Naive thymus-derived CD4-positive, alpha-beta T cell (primary cell): ENCODE results near the gene PPFIA3. TPM values are rescaled to one million over a fixed set of nuclear protein-coding genes. Genes with fewer than 3 reads are reported as not detected.
A peak's percentile ranks its signal among the peaks of the same experiment; 100 is the strongest.

ENCODE experiments used
- ATAC-seq: fragments of 150-1000 bp; cut with Tn5 transposase; 2 replicates; pipeline ENCODE4 v1.10.0; 2021; ENCODE audit warnings: mild to moderate bottlenecking, moderate library complexity
- CTCF ChIA-PET: fragments of 350-600 bp; sonication (Branson Sonifier 250); formaldehyde crosslinking; loops from one replicate; lab custom pipeline; 2021; ENCODE audit warnings: antibody characterized with exemption; lab: Charles Lee
- POLR2A ChIA-PET: fragments of 350-600 bp; sonication (Branson Sonifier 250); formaldehyde crosslinking; loops from one replicate; lab custom pipeline; 2021; ENCODE audit warnings: antibody characterized with exemption, inconsistent platforms; lab: Charles Lee
- DNase-seq, 9 donors: peaks; one replicate each; pipeline versions ENCODE4 v3.0.0 to v3.0.0-alpha.2; 2020 to 2022; ENCODE audit warnings: mixed read lengths in 1 of 9
- H3K27ac ChIP-seq: one replicate; pipeline ENCODE4 v1.7.0; 2013; ENCODE audit warnings: mild to moderate bottlenecking, low read depth, low read length, moderate library complexity
- H3K27me3 ChIP-seq, 2 donors: one replicate each; pipeline ENCODE4 v1.7.0; 2013; ENCODE audit warnings: low read length in 2 of 2, mild to moderate bottlenecking in 2 of 2, moderate library complexity in 2 of 2; ENCODE audit not compliant: control insufficient read depth in 2 of 2, insufficient read depth in 2 of 2
- H3K36me3 ChIP-seq, 3 experiments: 1 replicate in 2 of 3; 2 replicates in 1 of 3; pipeline ENCODE4 v1.7.0; 2013; ENCODE audit warnings: low read length in 3 of 3, mild to moderate bottlenecking in 3 of 3, moderate library complexity in 1 of 3; ENCODE audit not compliant: insufficient read depth in 3 of 3, control insufficient read depth in 2 of 3
- H3K4me1 ChIP-seq, 2 donors: one replicate each; pipeline ENCODE4 v1.7.0; 2013; ENCODE audit warnings: low read length in 2 of 2, mild to moderate bottlenecking in 2 of 2, moderate library complexity in 1 of 2; ENCODE audit not compliant: control insufficient read depth in 2 of 2, insufficient read depth in 2 of 2
- H3K4me3 ChIP-seq: 2 replicates; pipeline ENCODE4 v1.7.0; 2013; ENCODE audit warnings: mild to moderate bottlenecking, low read length
- H3K9me3 ChIP-seq, 3 experiments: 1 replicate in 2 of 3; 2 replicates in 1 of 3; pipeline ENCODE4 v1.7.0; 2013; ENCODE audit warnings: low read length in 3 of 3; ENCODE audit not compliant: control insufficient read depth in 2 of 3
- H3K27ac Mint-ChIP-seq, 9 donors: one replicate each; pipeline ENCODE4 v1.8.0; 2020 to 2022; ENCODE audit warnings: mixed read lengths in 9 of 9, mild to moderate bottlenecking in 8 of 9, moderate library complexity in 5 of 9, inconsistent platforms in 2 of 9
- H3K27me3 Mint-ChIP-seq, 5 donors: one replicate each; pipeline ENCODE4 v1.8.0; 2021 to 2022; ENCODE audit warnings: mixed read lengths in 5 of 5, mild to moderate bottlenecking in 1 of 5
- H3K36me3 Mint-ChIP-seq, 5 donors: one replicate each; pipeline ENCODE4 v1.8.0; 2020 to 2022; ENCODE audit warnings: mixed read lengths in 5 of 5, mild to moderate bottlenecking in 3 of 5, inconsistent platforms in 1 of 5
- H3K4me1 Mint-ChIP-seq, 7 donors: one replicate each; pipeline ENCODE4 v1.8.0; 2020 to 2022; ENCODE audit warnings: mixed read lengths in 7 of 7, mild to moderate bottlenecking in 3 of 7, inconsistent platforms in 1 of 7
- H3K4me3 Mint-ChIP-seq, 10 donors: one replicate each; pipeline ENCODE4 v1.8.0; 2020 to 2022; ENCODE audit warnings: mild to moderate bottlenecking in 10 of 10, mixed read lengths in 10 of 10, moderate library complexity in 6 of 10, inconsistent platforms in 2 of 10
- H3K9me3 Mint-ChIP-seq, 11 donors: one replicate each; pipeline ENCODE4 v1.8.0; 2020 to 2022; ENCODE audit warnings: mixed read lengths in 11 of 11, mild to moderate bottlenecking in 4 of 11, inconsistent platforms in 1 of 11, moderate library complexity in 1 of 11
- intact Hi-C, 2 donors: fragments of 100-400 bp; cut with micrococcal nuclease; formaldehyde crosslinking; loops; one replicate each; pipeline ENCODE4 v1.15.1; 2023
- polyA plus RNA-seq, 2 donors: library from polyadenylated mRNA; unstranded; fragments of 300-500 nt; fragmentation: Illumina TruSeq; gene quantifications; one replicate each; pipeline ENCODE4 v1.2.3, GENCODE V29; 2021
- total RNA-seq, 6 experiments: library from RNA in 5 of 6; stranded (reverse) in 5 of 6; gene quantifications; 1 replicate in 5 of 6; 2 replicates in 1 of 6; pipeline ENCODE4 v1.2.3 and lab custom pipeline; 2021 to 2026

Gene PPFIA3
- total and polyA plus RNA-seq, 7 experiments from 2014 or later, result 0.15 to 4.9 (median 2.6) TPM

DNA sequence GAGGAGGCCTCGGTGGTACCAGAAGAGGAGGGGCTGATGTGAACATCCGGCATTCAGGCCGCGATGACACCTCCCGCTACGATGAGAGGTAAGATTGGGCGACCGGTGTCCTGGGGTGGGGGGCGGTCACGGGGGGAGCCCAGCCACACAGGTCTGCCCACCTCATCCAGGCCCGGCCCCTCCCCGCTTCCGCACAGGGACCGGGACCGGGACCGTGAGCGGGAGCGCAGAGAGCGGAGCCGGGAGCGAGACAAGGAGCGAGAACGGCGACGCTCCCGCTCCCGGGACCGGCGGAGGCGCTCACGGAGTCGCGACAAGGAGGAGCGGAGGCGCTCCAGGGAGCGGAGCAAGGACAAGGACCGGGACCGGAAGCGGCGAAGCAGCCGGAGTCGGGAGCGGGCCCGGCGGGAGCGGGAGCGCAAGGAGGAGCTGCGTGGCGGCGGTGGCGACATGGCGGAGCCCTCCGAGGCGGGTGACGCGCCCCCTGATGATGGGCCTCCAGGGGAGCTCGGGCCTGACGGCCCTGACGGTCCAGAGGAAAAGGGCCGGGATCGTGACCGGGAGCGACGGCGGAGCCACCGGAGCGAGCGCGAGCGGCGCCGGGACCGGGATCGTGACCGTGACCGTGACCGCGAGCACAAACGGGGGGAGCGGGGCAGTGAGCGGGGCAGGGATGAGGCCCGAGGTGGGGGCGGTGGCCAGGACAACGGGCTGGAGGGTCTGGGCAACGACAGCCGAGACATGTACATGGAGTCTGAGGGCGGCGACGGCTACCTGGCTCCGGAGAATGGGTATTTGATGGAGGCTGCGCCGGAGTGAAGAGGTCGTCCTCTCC, 11.5 kb upstream of the PPFIA3 start:
- no peak overlapping the region for H3K27ac Mint-ChIP-seq
- POLR2A ChIA-PET, result no interaction called here
- no peak overlapping the region for H3K4me3 Mint-ChIP-seq
- DNase-seq, result no peak
- Histone ChIP-seq H3K27ac (no peak overlapping the region), H3K4me3 (no peak overlapping the region), H3K27me3 (no peaks in the 10 kb centered on the region), H3K36me3 (peaks cover 0 to 64% (median 15%) of the 10 kb centered on the region in 3 experiments), H3K4me1 (no peaks in the 10 kb centered on the region), H3K9me3 (no peaks in the 10 kb centered on the region)
- H3K9me3 Mint-ChIP-seq, result peaks cover 0 to 2% (median 0%) of the 10 kb centered on the region in 11 donors
- CTCF ChIA-PET, result interaction anchor here (0.6 kb wide), 2 partner anchors 28 to 415 kb away, joined by 3 to 4 read pairs; no protein-coding TSS in a partner anchor
- ATAC-seq, result no peak
- peaks cover 5 to 28% (median 16%) of the 10 kb centered on the region in 5 donors for H3K36me3 Mint-ChIP-seq
- H3K4me1 Mint-ChIP-seq, result peaks cover 3 to 17% (median 10%) of the 10 kb centered on the region in 7 donors
- no peaks in the 10 kb centered on the region for H3K27me3 Mint-ChIP-seq
- intact Hi-C loops, result loop anchor here in 1 of 2 donors (2.0 kb wide), 1 partner anchor 23 kb away; the partner anchor contains the start of gene SNRNP70

DNA sequence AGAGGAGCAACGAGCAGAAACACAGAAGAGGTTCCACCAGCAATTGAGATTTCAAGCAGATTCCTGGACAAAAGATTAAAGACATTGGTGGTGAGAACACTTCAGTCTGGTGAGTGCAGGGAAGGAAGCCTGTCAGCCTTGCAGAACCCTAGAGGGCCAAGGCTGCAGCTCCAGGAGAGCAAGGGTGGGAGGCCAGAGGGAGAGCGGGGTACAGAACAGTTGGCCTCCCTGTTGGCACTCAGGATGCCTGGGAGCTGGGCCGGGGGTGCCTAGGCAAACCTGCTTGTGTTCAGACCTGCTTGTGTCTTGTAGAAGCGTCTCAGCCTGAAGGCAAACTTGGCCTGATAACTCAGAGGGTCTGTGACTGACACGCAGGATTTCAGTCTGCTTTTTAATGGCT, 10.3 kb upstream of the PPFIA3 start:
- peaks cover 0 to 2% (median 0%) of the 10 kb centered on the region in 11 donors for H3K9me3 Mint-ChIP-seq
- peak overlapping the region in 1 of 10 donors; percentile 46 for H3K4me3 Mint-ChIP-seq
- peaks cover 9 to 29% (median 18%) of the 10 kb centered on the region in 7 donors for H3K4me1 Mint-ChIP-seq
- Histone ChIP-seq H3K36me3 (peaks cover 0 to 52% (median 15%) of the 10 kb centered on the region in 3 experiments), H3K4me1 (peaks cover 4 to 5% of the 10 kb centered on the region in 2 donors), H3K27me3 (no peaks in the 10 kb centered on the region), H3K4me3 (no peak overlapping the region), H3K9me3 (no peaks in the 10 kb centered on the region), H3K27ac (no peak overlapping the region)
- H3K27me3 Mint-ChIP-seq, result no peaks in the 10 kb centered on the region
- CTCF ChIA-PET, result interaction anchor here (0.9 to 1.0 kb wide), 2 partner anchors 8 to 12 kb away, joined by 3 read pairs; no protein-coding TSS in a partner anchor
- DNase-seq (no peak), ATAC-seq (no peak)
- peak overlapping the region in 3 of 9 donors; percentile 10 to 40 (median 34) for H3K27ac Mint-ChIP-seq
- H3K36me3 Mint-ChIP-seq, result peaks cover 5 to 28% (median 16%) of the 10 kb centered on the region in 5 donors
- POLR2A ChIA-PET, result no interaction called here
- intact Hi-C loops, result no loop called here

DNA sequence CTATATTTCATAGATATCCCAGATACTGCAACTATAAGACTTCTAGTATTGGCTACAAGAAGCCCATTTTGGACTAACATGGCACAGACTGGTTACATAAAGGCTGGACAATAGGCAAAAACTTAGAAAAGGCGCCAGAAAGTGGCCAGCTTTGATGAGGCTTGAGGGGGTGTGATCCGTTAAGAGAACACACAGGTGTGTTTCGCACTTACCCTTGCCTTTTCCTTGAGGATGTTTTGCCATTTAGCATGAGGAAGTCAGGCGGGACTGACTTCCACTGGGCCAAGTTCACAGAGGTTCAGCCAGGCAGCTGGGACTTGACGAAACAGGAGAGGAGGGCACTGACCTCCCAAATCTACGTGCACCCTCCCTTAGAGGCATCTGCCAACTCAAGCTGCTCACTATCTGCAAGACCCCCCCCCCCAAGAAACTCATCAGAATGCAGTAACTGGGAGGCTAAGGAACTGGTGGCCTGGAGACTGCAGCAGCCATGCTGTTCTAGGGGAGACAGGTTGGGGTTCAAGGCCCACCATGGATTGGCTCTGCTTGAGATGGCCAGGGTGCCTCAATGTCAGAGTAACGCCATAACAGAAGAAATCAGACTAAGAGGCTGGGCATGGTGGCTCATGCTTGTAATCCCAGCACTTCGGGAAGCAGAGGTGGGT, 9.6 kb upstream of the PPFIA3 start:
- no peaks in the 10 kb centered on the region for H3K27me3 ChIP-seq
- ChIA-PET POLR2A (no interaction called here), CTCF (interaction anchor here (0.9 to 1.0 kb wide), 2 partner anchors 8 to 12 kb away, joined by 3 read pairs; no protein-coding TSS in a partner anchor)
- peaks cover 9 to 27% (median 18%) of the 10 kb centered on the region in 7 donors for H3K4me1 Mint-ChIP-seq
- no peaks in the 10 kb centered on the region for H3K9me3 ChIP-seq
- peaks cover 0 to 1% (median 0%) of the 10 kb centered on the region in 11 donors for H3K9me3 Mint-ChIP-seq
- H3K4me3 Mint-ChIP-seq, result no peak overlapping the region
- H3K4me1 ChIP-seq, result peaks cover 4 to 6% of the 10 kb centered on the region in 2 donors
- ATAC-seq, result no peak
- H3K27me3 Mint-ChIP-seq, result no peaks in the 10 kb centered on the region
- H3K36me3 Mint-ChIP-seq, result peaks cover 5 to 26% (median 15%) of the 10 kb centered on the region in 5 donors
- no peak overlapping the region for H3K27ac ChIP-seq
- DNase-seq, result no peak
- H3K4me3 ChIP-seq, result no peak overlapping the region
- peaks cover 0 to 48% (median 12%) of the 10 kb centered on the region in 3 experiments for H3K36me3 ChIP-seq
- intact Hi-C loops, result loop anchor here in 1 of 2 donors (10.0 kb wide), 3 partner anchors 365 to 475 kb away; partner anchors contain the start of genes DBP and FLT3LG
- H3K27ac Mint-ChIP-seq, result peak overlapping the region in 2 of 9 donors; percentile 0 to 34

DNA sequence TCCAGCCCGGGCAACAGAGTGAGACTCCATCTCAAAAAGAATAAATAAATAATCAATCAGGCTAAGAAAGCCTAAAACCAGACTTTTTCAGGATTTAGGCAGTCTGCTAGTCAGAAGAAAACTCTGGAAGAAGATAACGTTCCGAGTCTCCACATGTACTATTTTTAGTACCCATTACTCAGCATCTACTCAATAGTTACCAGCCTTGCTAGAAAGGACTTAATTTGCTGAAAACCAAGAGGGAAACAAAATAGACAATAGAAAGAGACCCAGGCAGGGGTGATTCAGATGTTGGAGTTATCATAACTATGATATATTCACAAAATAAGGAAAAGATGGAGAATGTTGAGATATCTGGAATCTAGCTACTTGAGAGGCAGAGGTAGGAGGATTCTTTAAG, 8.8 kb upstream of the PPFIA3 start:
- Mint-ChIP-seq H3K27me3 (no peaks in the 10 kb centered on the region), H3K9me3 (no peaks in the 10 kb centered on the region), H3K27ac (no peak overlapping the region), H3K4me1 (peaks cover 15 to 30% (median 23%) of the 10 kb centered on the region in 7 donors), H3K4me3 (no peak overlapping the region), H3K36me3 (peaks cover 5 to 20% (median 10%) of the 10 kb centered on the region in 5 donors)
- Histone ChIP-seq H3K27ac (no peak overlapping the region), H3K36me3 (peaks cover 0 to 41% (median 8%) of the 10 kb centered on the region in 3 experiments), H3K4me1 (peaks cover 8 to 11% of the 10 kb centered on the region in 2 donors), H3K4me3 (no peak overlapping the region), H3K9me3 (no peaks in the 10 kb centered on the region), H3K27me3 (no peaks in the 10 kb centered on the region)
- DNase-seq (no peak), ATAC-seq (no peak)
- POLR2A ChIA-PET, result interaction anchor here (1.1 kb wide), 1 partner anchor 18 kb away, joined by 4 read pairs; no protein-coding TSS in a partner anchor
- CTCF ChIA-PET, result interaction anchor here (1.1 kb wide), 1 partner anchor 36 kb away, joined by 3 read pairs; no protein-coding TSS in a partner anchor
- intact Hi-C loops, result loop anchor here in 1 of 2 donors (10.0 kb wide), 3 partner anchors 364 to 476 kb away; partner anchors contain the start of genes DBP and FLT3LG

DNA sequence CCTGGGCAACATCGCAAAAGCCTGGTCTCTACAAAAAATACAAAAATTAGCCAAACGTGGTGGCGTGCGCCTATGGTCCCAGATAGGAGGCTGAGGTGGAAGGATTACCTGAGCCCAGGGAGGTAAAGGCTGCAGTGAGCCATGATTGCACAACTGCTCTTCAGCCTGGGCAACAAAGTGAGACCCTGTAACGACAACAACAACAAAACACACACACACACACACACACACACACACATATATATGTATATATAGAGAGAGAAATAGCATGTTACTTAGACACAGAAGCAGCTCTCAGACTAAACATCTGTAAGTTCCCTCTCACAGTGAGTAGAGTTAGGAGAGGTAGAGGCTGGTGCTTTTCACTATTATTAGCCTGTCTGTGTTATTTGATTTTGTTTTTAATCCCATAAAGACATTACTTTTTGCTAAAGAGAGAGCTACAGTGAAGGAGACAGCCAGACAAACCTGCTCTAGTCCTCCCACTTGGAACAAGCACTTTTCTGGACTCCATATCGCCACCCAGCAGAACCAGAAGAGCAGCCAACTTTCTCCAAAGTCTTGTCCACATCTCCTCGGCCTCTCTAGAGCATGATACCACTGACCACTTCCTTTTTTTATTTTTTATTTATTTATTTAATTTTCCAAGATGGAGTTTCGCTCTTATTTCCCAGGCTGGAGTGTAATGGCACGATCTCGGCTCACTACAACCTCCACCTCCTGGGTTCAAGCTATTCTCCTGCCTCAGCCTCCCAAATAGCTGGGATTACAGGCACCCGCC, 7.9 kb upstream of the PPFIA3 start:
- Mint-ChIP-seq H3K9me3 (no peaks in the 10 kb centered on the region), H3K4me3 (peak overlapping the region in 2 of 10 donors; percentile 21 to 25), H3K36me3 (peaks cover 5 to 20% (median 10%) of the 10 kb centered on the region in 5 donors), H3K27ac (peak overlapping the region in 1 of 9 donors; percentile 13), H3K4me1 (peaks cover 19 to 31% (median 24%) of the 10 kb centered on the region in 7 donors), H3K27me3 (no peaks in the 10 kb centered on the region)
- no peak for DNase-seq
- Histone ChIP-seq H3K27ac (no peak overlapping the region), H3K27me3 (no peaks in the 10 kb centered on the region), H3K4me3 (no peak overlapping the region), H3K9me3 (no peaks in the 10 kb centered on the region), H3K4me1 (peaks cover 8 to 11% of the 10 kb centered on the region in 2 donors), H3K36me3 (peaks cover 0 to 33% (median 8%) of the 10 kb centered on the region in 3 experiments)
- intact Hi-C loops, result loop anchor here in 1 of 2 donors (10.0 kb wide), 3 partner anchors 363 to 477 kb away; partner anchors contain the start of genes DBP and FLT3LG
- POLR2A ChIA-PET, result interaction anchor here (0.6 to 1.1 kb wide), 2 partner anchors 16 to 17 kb away, joined by 4 read pairs; no protein-coding TSS in a partner anchor
- CTCF ChIA-PET, result interaction anchor here (0.6 to 1.1 kb wide), 3 partner anchors 13 to 758 kb away, joined by 3 to 4 read pairs (median 3); no protein-coding TSS in a partner anchor
- no peak for ATAC-seq
